Tibial nerve (tissue), 4 donors: Measurements from ENCODE around the gene TAF4B.

Experiments
- EP300 ChIP-seq, 2 donors: sonication (generic); formaldehyde crosslinking; IDR thresholded peaks; one replicate each; pipeline ENCODE4 v1.6.1; 2017; ENCODE audit warnings: antibody characterized with exemption in 2 of 2, mild to moderate bottlenecking in 1 of 2
- POLR2A ChIP-seq, 2 donors: fragments of 450-650 bp; IDR thresholded peaks; one replicate each; pipeline ENCODE4 v1.6.1; 2017; ENCODE audit warnings: antibody characterized with exemption in 2 of 2, mild to moderate bottlenecking in 2 of 2, moderate library complexity in 2 of 2
- TF ChIP-seq, protein P1 (sequence below), 5 experiments: fragments of 200-600 bp in 3 of 5; fragments of 450-650 bp in 2 of 5; sonication (generic) in 3 of 5; IDR thresholded peaks; one replicate each; pipeline ENCODE4 v1.5.1; 2016 to 2019; ENCODE audit warnings: antibody characterized with exemption in 5 of 5, mild to moderate bottlenecking in 3 of 5, moderate library complexity in 2 of 5

DNA sequence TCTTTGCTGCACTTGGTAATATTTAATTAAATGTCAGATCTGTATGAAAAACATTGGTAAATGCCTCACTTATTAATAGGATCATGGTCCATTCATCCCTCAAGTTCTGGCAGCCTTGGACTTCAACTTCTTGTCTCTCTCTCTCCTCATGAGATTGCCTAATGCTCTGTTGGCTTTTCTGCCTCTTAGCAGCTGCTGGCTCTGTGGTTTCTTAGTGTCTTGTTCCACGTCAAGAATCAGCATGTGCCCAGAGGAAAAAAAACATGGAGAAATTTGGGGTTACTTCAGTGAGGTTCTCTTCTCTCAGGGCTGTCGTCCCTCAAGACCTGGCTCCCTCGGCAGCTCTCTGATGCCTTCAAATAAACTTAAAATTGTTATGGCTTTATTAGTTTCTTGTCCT is 75.4 kb downstream of the TAF4B start:
- no peak for TF ChIP-seq EP300 (IDR thresholded peaks at IDR 0.05)
- no peak for TF ChIP-seq POLR2A (IDR thresholded peaks at IDR 0.05)
- TF ChIP-seq, protein P1, sequence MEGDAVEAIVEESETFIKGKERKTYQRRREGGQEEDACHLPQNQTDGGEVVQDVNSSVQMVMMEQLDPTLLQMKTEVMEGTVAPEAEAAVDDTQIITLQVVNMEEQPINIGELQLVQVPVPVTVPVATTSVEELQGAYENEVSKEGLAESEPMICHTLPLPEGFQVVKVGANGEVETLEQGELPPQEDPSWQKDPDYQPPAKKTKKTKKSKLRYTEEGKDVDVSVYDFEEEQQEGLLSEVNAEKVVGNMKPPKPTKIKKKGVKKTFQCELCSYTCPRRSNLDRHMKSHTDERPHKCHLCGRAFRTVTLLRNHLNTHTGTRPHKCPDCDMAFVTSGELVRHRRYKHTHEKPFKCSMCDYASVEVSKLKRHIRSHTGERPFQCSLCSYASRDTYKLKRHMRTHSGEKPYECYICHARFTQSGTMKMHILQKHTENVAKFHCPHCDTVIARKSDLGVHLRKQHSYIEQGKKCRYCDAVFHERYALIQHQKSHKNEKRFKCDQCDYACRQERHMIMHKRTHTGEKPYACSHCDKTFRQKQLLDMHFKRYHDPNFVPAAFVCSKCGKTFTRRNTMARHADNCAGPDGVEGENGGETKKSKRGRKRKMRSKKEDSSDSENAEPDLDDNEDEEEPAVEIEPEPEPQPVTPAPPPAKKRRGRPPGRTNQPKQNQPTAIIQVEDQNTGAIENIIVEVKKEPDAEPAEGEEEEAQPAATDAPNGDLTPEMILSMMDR (IDR thresholded peaks at IDR 0.05), result no peak
